Activated T-helper 2 cell treated with anti-CD3 and anti-CD28 coated beads, Interferon-gamma antibody, Interleukin-2, Interleukin-4, amounts not matched to agents 10 μg/mL and 5 μg/mL and 100 μg/mL, durations not matched to agents 14 hours and 24 hours and 36 hours (primary cell): ENCODE data around the gene M1AP. TPM values are rescaled to one million over a fixed set of nuclear protein-coding genes. Genes with fewer than 3 reads are reported as not detected.

Experiments used
- DNase-seq: peaks from one replicate; pipeline ENCODE4 v3.0.0; 2021; ENCODE audit warnings: low spot score
- H3K27ac Mint-ChIP-seq: one replicate; pipeline ENCODE4 v1.8.0; 2021; ENCODE audit warnings: mixed read lengths
- H3K27me3 Mint-ChIP-seq: one replicate; pipeline ENCODE4 v1.8.0; 2021; ENCODE audit warnings: low read depth, mixed read lengths
- H3K36me3 Mint-ChIP-seq: one replicate; pipeline ENCODE4 v1.8.0; 2021; ENCODE audit warnings: low read depth, mixed read lengths
- H3K4me1 Mint-ChIP-seq: one replicate; pipeline ENCODE4 v1.8.0; 2021; ENCODE audit warnings: low read depth, mixed read lengths
- H3K4me3 Mint-ChIP-seq: one replicate; pipeline ENCODE4 v1.8.0; 2021; ENCODE audit warnings: low read depth, mild to moderate bottlenecking, moderate library complexity, mixed read lengths
- H3K9me3 Mint-ChIP-seq: one replicate; pipeline ENCODE4 v1.8.0; 2021; ENCODE audit warnings: mixed read lengths
- intact Hi-C: fragments of 100-400 bp; cut with micrococcal nuclease; formaldehyde crosslinking; loops from one replicate; pipeline ENCODE4 v1.15.1; 2023
- total RNA-seq: library from RNA; stranded (reverse); gene quantifications from 2 replicates; pipeline ENCODE4 v1.2.3, GENCODE V29; 2022

The M1AP gene
- total RNA-seq, 1 donor from 2014 or later, result not detected

- intact Hi-C loops, result loop anchor here (2.0 kb wide), 1 partner anchor 13 kb away; the partner anchor contains the start of genes AUP1 and HTRA2
- no peaks in the 10 kb centered on the region for H3K9me3 Mint-ChIP-seq
- H3K27ac Mint-ChIP-seq, result no peak overlapping the region
- DNase-seq, result no peak
- peaks cover 20% of the 10 kb centered on the region for H3K4me1 Mint-ChIP-seq
- peaks cover 14% of the 10 kb centered on the region for H3K36me3 Mint-ChIP-seq
- H3K27me3 Mint-ChIP-seq, result peaks cover 62% of the 10 kb centered on the region
- peak overlapping the region; percentile 77 for H3K4me3 Mint-ChIP-seq
Observed at GRCh38 chr2:74515271-74515980, 132.7 kb downstream of the M1AP start.

- H3K9me3 Mint-ChIP-seq, result no peaks in the 10 kb centered on the region
- DNase-seq, result no peak
- H3K27ac Mint-ChIP-seq, result no peak within 1 kb of the TSS
- H3K36me3 Mint-ChIP-seq, result peaks cover 14% of the 10 kb centered on the region
- peaks cover 23% of the 10 kb centered on the region for H3K4me1 Mint-ChIP-seq
- intact Hi-C loops, result loop anchor here (1.0 to 2.0 kb wide), 2 partner anchors 14 to 15 kb away; partner anchors contain the start of genes AUP1, HTRA2 and LBX2
- H3K27me3 Mint-ChIP-seq, result peaks cover 59% of the 10 kb centered on the region
- peak within 1 kb of the TSS; percentile 77 for H3K4me3 Mint-ChIP-seq
Observed at GRCh38 chr2:74514368-74515270, 133.5 kb downstream of the M1AP start, which contains the start of gene TLX2. TLX2 (plus strand) TSS chr2:74514450; CDS start chr2:74514807, 357 bp downstream.

- Mint-ChIP-seq H3K4me1 (peaks cover 25% of the 10 kb centered on the region), H3K4me3 (peak overlapping the region; percentile 51), H3K9me3 (no peaks in the 10 kb centered on the region), H3K36me3 (peaks cover 14% of the 10 kb centered on the region), H3K27me3 (peaks cover 54% of the 10 kb centered on the region), H3K27ac (no peak overlapping the region)
- intact Hi-C loops, result loop anchor here (1.0 to 2.0 kb wide), 2 partner anchors 14 to 15 kb away; partner anchors contain the start of genes AUP1, HTRA2 and LBX2
- no peak for DNase-seq
Observed at GRCh38 chr2:74513605-74514367, 134.3 kb downstream of the M1AP start.

GRCh38 chr2:74512744-74513604 is 135.2 kb downstream of the M1AP start:
- peak overlapping the region; percentile 51 for H3K4me3 Mint-ChIP-seq
- intact Hi-C loops, result no loop called here
- DNase-seq, result no peak
- peaks cover 31% of the 10 kb centered on the region for H3K4me1 Mint-ChIP-seq
- H3K27me3 Mint-ChIP-seq, result peaks cover 50% of the 10 kb centered on the region
- peaks cover 14% of the 10 kb centered on the region for H3K36me3 Mint-ChIP-seq
- no peak overlapping the region for H3K27ac Mint-ChIP-seq
- no peaks in the 10 kb centered on the region for H3K9me3 Mint-ChIP-seq

GRCh38 chr2:74511104-74511989 is 136.8 kb downstream of the M1AP start:
- Mint-ChIP-seq H3K4me3 (no peak overlapping the region), H3K36me3 (peaks cover 19% of the 10 kb centered on the region), H3K27me3 (peaks cover 37% of the 10 kb centered on the region), H3K9me3 (no peaks in the 10 kb centered on the region), H3K27ac (no peak overlapping the region), H3K4me1 (peaks cover 35% of the 10 kb centered on the region)
- DNase-seq, result no peak
- intact Hi-C loops, result no loop called here

- Mint-ChIP-seq H3K27ac (no peak overlapping the region), H3K27me3 (peaks cover 33% of the 10 kb centered on the region), H3K4me1 (peaks cover 35% of the 10 kb centered on the region), H3K9me3 (no peaks in the 10 kb centered on the region), H3K36me3 (peaks cover 22% of the 10 kb centered on the region), H3K4me3 (no peak overlapping the region)
- intact Hi-C loops, result no loop called here
- no peak for DNase-seq
Observed at GRCh38 chr2:74510272-74510671, 137.9 kb downstream of the M1AP start.

GRCh38 chr2:74507926-74508520 is 140.1 kb downstream of the M1AP start:
- Mint-ChIP-seq H3K27ac (peak overlapping the region; percentile 100), H3K9me3 (no peaks in the 10 kb centered on the region), H3K4me3 (peak overlapping the region; percentile 97), H3K27me3 (peaks cover 25% of the 10 kb centered on the region), H3K4me1 (peaks cover 47% of the 10 kb centered on the region), H3K36me3 (peaks cover 36% of the 10 kb centered on the region)
- intact Hi-C loops, result loop anchor here (1.0 kb wide), 2 partner anchors 21 to 50 kb away; partner anchors contain the start of genes AUP1, HTRA2 and WBP1
- no peak for DNase-seq

Other genes starting within 250 kb of the M1AP start
- 1.6 and 1.9 TPM in 2 replicates for gene C2orf81, start 226.7 kb downstream of the M1AP start, total RNA-seq
- 76.7 and 78.0 TPM in 2 replicates for gene WDR54, start 226.6 kb downstream of the M1AP start, total RNA-seq
- gene RTKN, start 206.4 kb downstream of the M1AP start, total RNA-seq, result 2.2 and 3.9 TPM in 2 replicates
- 45.2 and 48.5 TPM in 2 replicates for gene INO80B, start 193.2 kb downstream of the M1AP start, total RNA-seq
- gene WBP1, start 189.9 kb downstream of the M1AP start, total RNA-seq, result 38.6 and 40.7 TPM in 2 replicates
- 83.2 and 86.4 TPM in 2 replicates for gene MOGS, start 182.9 kb downstream of the M1AP start, total RNA-seq
- gene MRPL53, start 175.7 kb downstream of the M1AP start, total RNA-seq, result 102 and 110 TPM in 2 replicates
- 25.1 and 26.9 TPM in 2 replicates for gene CCDC142, start 165.3 kb downstream of the M1AP start, total RNA-seq
- gene TTC31, start 165.2 kb downstream of the M1AP start, total RNA-seq, result 35.1 and 35.9 TPM in 2 replicates
- 1.6 and 2.2 TPM in 2 replicates for gene LBX2, start 148.7 kb downstream of the M1AP start, total RNA-seq
- gene PCGF1, start 140.6 kb downstream of the M1AP start, total RNA-seq, result 36.5 and 39.7 TPM in 2 replicates
- 0.82 and 0.92 TPM in 2 replicates for gene TLX2, start 133.9 kb downstream of the M1AP start, total RNA-seq
- gene DQX1, start 122.1 kb downstream of the M1AP start, total RNA-seq, result 0.39 and 0.94 TPM in 2 replicates
- 155 TPM in 2 replicates for gene AUP1, start 118.6 kb downstream of the M1AP start, total RNA-seq
- gene HTRA2, start 118.4 kb downstream of the M1AP start, total RNA-seq, result 61.5 and 64.1 TPM in 2 replicates
- gene LOXL3, start 94.4 kb downstream of the M1AP start, total RNA-seq, result 1.7 and 2.1 TPM in 2 replicates
- 41.0 and 41.4 TPM in 2 replicates for gene DOK1, start 93.6 kb downstream of the M1AP start, total RNA-seq
- 5.5 and 7.1 TPM in 2 replicates for gene SEMA4F, start 5.9 kb upstream of the M1AP start, total RNA-seq
- 102 TPM in 2 replicates for gene HK2, start 185.8 kb upstream of the M1AP start, total RNA-seq